ENCODE data around the gene GPR150. TPM values are rescaled to one million over a fixed set of nuclear protein-coding genes. Genes with fewer than 3 reads are reported as not detected.
A peak's percentile ranks its signal among the peaks of the same experiment; 100 is the strongest.

The GPR150 gene
- total and polyA plus RNA-seq, 2 of the 13 experiments (the other 11 are each of a cell fraction or from before 2014, with no cell fraction given) = 0.03 TPM; not detected in 1

- TF ChIP-seq RERE (CRISPR knock-in tag; IDR thresholded peaks at IDR 0.05; ENCODE audit: low read depth) (peak; percentile 27; the same call in 1 of the 2 replicates), ZNF143 (CRISPR knock-in tag; IDR thresholded peaks at IDR 0.05) (peak; percentile 36; the same call in 1 of the 2 replicates), ZFY (CRISPR knock-in tag; IDR thresholded peaks at IDR 0.05) (peak; percentile 86), CHCHD3 (CRISPR knock-in tag; IDR thresholded peaks at IDR 0.05) (no peak), RAD51 (IDR thresholded peaks at IDR 0.05; ENCODE audit: borderline replicate concordance) (peak; percentile 94), HBP1 (CRISPR knock-in tag; IDR thresholded peaks at IDR 0.05; ENCODE audit: low read depth) (peak; percentile 45; the same call in 1 of the 2 replicates), DMAP1 (CRISPR knock-in tag; IDR thresholded peaks at IDR 0.05) (peak; percentile 84), HNF1A (IDR thresholded peaks at IDR 0.05; ENCODE audit: low read depth) (peak; percentile 84), HNF1A (CRISPR knock-in tag; IDR thresholded peaks at IDR 0.05; ENCODE audit: borderline replicate concordance) (peak; percentile 99), PLRG1 (conservative IDR thresholded peaks at IDR 0.05) (no peak), ZNF552 (CRISPR knock-in tag; IDR thresholded peaks at IDR 0.05; ENCODE audit: borderline replicate concordance) (peak; percentile 7; the same call in 1 of the 2 replicates), SAP130 (CRISPR knock-in tag; IDR thresholded peaks at IDR 0.05; ENCODE audit: low read depth) (peak; percentile 95), TMF1 (CRISPR knock-in tag; IDR thresholded peaks at IDR 0.05; ENCODE audit: low read depth) (peak; percentile 71; the same call in 1 of the 2 replicates), UBTF (CRISPR knock-in tag; IDR thresholded peaks at IDR 0.05) (peak; percentile 76), ZNF382 (CRISPR knock-in tag; IDR thresholded peaks at IDR 0.05; ENCODE audit: borderline replicate concordance) (no peak), RXRA (CRISPR knock-in tag; IDR thresholded peaks at IDR 0.05) (peak; percentile 81; the same call in 1 of the 2 replicates)
These were observed 26.9 kb downstream of the GPR150 start, which contains the start of gene RFESD (continued) for GRCh38 chr5:95646569-95647431.
